Nephron (organoid): ENCODE results near the gene SUSD1.

Source experiments
- H3K27ac Mint-ChIP-seq, 3 experiments: 2 replicates each; pipeline ENCODE4 v1.8.0; 2020; ENCODE audit warnings: mixed read lengths in 3 of 3, mild to moderate bottlenecking in 2 of 3, moderate library complexity in 1 of 3
- H3K27me3 Mint-ChIP-seq: 2 replicates; pipeline ENCODE4 v1.8.0; 2021; ENCODE audit warnings: low read depth, mild to moderate bottlenecking, moderate library complexity, mixed read lengths
- H3K36me3 Mint-ChIP-seq: 2 replicates; pipeline ENCODE4 v1.8.0; 2020; ENCODE audit warnings: low read depth, mixed read lengths
- H3K4me1 Mint-ChIP-seq: 2 replicates; pipeline ENCODE4 v1.8.0; 2020; ENCODE audit warnings: mixed read lengths
- H3K4me3 Mint-ChIP-seq, 3 experiments: 2 replicates each; pipeline ENCODE4 v1.8.0; 2020; ENCODE audit warnings: mild to moderate bottlenecking in 3 of 3, mixed read lengths in 3 of 3, moderate library complexity in 2 of 3
- H3K9me3 Mint-ChIP-seq: 2 replicates; pipeline ENCODE4 v1.8.0; 2020; ENCODE audit warnings: mixed read lengths
- TF ChIP-seq, protein P1 (sequence below), 3 experiments: fragments of 200-600 bp; sonication (generic); IDR thresholded peaks; one replicate each; pipeline ENCODE4 v1.5.0; 2021; ENCODE audit warnings: antibody characterized with exemption in 3 of 3; ENCODE audit not compliant: unreplicated experiment in 3 of 3

The SUSD1 gene

DNA sequence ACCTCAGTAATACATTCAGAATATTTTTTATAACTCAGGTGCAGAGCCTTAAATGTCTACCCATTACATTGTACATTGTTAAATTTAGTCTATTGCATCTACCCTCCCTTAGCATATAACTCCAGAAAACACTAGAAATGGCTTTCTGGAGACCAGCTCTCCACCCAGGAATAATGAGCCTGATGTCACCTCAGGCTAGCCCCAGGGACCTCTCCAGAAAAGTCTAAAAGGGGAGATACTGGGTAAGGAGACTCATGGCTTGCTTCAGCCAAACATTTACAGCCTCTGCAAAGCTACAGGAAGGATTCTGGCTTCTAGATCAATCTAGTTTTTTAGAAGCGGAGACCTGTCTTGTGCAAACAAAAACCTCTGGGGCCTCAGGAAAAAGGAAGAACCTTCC lies 13.8 kb upstream of the SUSD1 start:
- peaks cover 10% of the 10 kb centered on the region for H3K4me1 Mint-ChIP-seq
- TF ChIP-seq, protein P1, sequence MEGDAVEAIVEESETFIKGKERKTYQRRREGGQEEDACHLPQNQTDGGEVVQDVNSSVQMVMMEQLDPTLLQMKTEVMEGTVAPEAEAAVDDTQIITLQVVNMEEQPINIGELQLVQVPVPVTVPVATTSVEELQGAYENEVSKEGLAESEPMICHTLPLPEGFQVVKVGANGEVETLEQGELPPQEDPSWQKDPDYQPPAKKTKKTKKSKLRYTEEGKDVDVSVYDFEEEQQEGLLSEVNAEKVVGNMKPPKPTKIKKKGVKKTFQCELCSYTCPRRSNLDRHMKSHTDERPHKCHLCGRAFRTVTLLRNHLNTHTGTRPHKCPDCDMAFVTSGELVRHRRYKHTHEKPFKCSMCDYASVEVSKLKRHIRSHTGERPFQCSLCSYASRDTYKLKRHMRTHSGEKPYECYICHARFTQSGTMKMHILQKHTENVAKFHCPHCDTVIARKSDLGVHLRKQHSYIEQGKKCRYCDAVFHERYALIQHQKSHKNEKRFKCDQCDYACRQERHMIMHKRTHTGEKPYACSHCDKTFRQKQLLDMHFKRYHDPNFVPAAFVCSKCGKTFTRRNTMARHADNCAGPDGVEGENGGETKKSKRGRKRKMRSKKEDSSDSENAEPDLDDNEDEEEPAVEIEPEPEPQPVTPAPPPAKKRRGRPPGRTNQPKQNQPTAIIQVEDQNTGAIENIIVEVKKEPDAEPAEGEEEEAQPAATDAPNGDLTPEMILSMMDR (IDR thresholded peaks at IDR 0.05; ENCODE audit: unreplicated experiment in 3 of 3): no peak
- peaks cover 7% of the 10 kb centered on the region for H3K36me3 Mint-ChIP-seq
- H3K27me3 Mint-ChIP-seq: no peaks in the 10 kb centered on the region
- peak overlapping the region in 1 of 3 experiments; percentile 38 for H3K27ac Mint-ChIP-seq
- H3K9me3 Mint-ChIP-seq: peaks cover 2% of the 10 kb centered on the region
- no peak overlapping the region for H3K4me3 Mint-ChIP-seq

DNA sequence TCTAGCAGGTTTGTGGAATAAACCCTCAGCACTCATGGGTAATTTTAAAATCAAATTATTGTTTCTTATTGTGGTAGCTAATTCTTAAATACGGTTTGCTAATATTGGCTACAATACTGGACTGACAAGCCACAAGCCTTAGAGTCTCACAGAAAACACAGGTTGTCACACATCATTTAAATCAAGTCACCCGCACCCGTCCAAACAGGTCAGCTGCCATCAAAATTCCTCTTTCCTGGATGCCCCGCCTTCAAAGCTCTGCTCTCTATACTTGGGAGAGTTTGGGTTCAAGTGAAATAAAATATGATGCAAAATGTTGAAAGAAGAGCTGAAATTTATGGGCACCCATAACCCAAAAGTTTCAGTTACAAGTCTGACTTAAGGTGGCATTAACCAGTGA lies 12.3 kb upstream of the SUSD1 start:
- Mint-ChIP-seq H3K4me3 (no peak overlapping the region), H3K27ac (peak overlapping the region in 2 of 3 experiments; percentile 41 to 88), H3K36me3 (peaks cover 7% of the 10 kb centered on the region), H3K9me3 (peaks cover 2% of the 10 kb centered on the region), H3K27me3 (no peaks in the 10 kb centered on the region), H3K4me1 (peaks cover 7% of the 10 kb centered on the region)
- TF ChIP-seq, protein P1 (IDR thresholded peaks at IDR 0.05; ENCODE audit: unreplicated experiment in 3 of 3): no peak

DNA sequence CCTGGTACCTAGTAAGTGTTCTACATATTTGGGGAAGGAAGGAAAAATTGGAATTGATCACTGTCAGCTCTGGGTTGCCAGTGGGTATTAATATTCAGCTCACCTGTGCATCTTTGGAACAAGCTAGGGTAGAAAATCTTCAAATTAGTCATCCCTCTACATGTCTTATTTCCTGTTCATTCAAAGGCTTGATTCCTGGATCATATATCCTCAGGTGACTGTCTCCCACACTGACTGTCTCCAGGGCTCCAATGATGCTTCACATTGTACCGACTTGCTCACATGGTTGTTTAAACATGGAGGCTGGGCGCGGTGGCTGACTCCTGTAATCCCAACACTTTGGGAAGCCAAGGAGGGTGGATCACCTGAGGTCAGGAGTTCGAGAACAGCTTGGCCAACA lies 11.6 kb upstream of the SUSD1 start:
- TF ChIP-seq, protein P1 (IDR thresholded peaks at IDR 0.05; ENCODE audit: unreplicated experiment in 3 of 3): no peak
- Mint-ChIP-seq H3K27ac (no peak overlapping the region), H3K4me3 (no peak overlapping the region), H3K9me3 (peaks cover 2% of the 10 kb centered on the region), H3K27me3 (no peaks in the 10 kb centered on the region), H3K36me3 (peaks cover 7% of the 10 kb centered on the region), H3K4me1 (peaks cover 7% of the 10 kb centered on the region)

DNA sequence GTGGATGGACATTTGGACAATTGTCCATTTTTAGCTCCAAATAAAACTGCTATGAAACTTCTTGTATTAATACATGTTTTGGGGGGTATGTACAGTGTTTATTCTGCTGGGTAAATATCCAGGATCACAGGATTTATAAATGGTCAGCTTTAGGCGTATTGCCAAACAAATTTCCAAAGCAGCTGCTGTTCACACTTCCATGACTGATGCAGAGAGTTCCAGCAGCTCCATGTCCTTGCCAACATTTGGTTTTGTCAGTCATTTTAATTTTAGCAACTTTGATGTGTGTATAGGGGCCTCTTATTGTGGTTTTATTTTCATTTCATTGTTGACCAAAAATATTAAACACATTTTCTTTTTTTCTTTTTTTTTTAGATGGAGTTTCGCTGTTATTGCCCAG lies 9.8 kb upstream of the SUSD1 start:
- Mint-ChIP-seq H3K36me3 (no peaks in the 10 kb centered on the region), H3K4me1 (peaks cover 18% of the 10 kb centered on the region), H3K4me3 (no peak overlapping the region), H3K27ac (no peak overlapping the region), H3K9me3 (no peaks in the 10 kb centered on the region), H3K27me3 (peaks cover 7% of the 10 kb centered on the region)
- TF ChIP-seq, protein P1 (IDR thresholded peaks at IDR 0.05; ENCODE audit: unreplicated experiment in 3 of 3): no peak

DNA sequence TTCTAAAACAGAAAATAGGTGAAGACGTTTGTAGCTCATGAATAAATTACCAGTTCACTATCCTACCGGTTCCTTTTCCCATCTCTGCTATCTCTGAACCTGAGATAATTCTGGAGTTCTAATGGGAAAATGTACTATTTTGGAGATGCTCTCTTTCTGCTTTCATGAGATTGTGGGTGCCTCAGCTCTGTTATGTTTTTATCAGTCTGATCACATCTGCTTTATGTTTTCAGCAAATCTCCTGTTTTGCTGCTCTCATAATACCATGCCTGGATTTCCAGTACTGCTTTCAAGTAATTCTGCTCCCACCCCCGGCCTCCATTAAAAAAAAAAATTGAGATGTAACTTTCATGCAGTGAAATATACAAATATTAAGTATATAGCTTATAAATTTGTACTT lies 9.1 kb upstream of the SUSD1 start:
- Mint-ChIP-seq H3K9me3 (no peaks in the 10 kb centered on the region), H3K4me3 (no peak overlapping the region), H3K27me3 (peaks cover 7% of the 10 kb centered on the region), H3K36me3 (no peaks in the 10 kb centered on the region), H3K27ac (no peak overlapping the region), H3K4me1 (peaks cover 22% of the 10 kb centered on the region)
- TF ChIP-seq, protein P1 (IDR thresholded peaks at IDR 0.05; ENCODE audit: unreplicated experiment in 3 of 3): no peak

DNA sequence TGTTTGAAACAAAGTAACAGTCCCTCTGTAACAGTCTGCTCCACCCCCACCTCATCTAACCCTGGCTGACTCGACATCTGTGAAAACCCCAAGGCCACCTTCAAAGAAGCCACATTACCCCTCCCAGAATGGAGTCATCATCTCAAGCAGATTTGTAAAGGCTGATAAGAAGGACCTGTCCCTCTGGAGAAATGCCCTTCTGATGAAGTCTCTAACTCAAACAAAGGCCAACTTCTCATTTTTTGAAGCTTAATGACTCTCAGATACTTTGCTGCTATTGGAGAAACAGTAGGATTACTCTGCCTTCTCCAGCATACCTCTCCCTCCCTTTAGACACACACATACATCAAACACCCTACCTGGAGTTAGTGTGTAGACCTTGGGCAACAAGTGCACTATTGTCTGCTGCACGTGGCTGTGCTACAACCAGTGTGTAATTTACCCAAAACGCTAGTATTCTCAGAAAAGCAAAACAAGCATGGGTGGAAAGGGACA lies 5.3 kb upstream of the SUSD1 start:
- Mint-ChIP-seq H3K9me3 (no peaks in the 10 kb centered on the region), H3K27ac (peak overlapping the region; percentile 33 to 92 (median 67)), H3K27me3 (peaks cover 20% of the 10 kb centered on the region), H3K36me3 (no peaks in the 10 kb centered on the region), H3K4me1 (peaks cover 28% of the 10 kb centered on the region), H3K4me3 (peak overlapping the region in 2 of 3 experiments; percentile 12 to 28)
- TF ChIP-seq, protein P1 (IDR thresholded peaks at IDR 0.05; ENCODE audit: unreplicated experiment in 3 of 3): no peak
